Mammary epithelial cell (primary cell): Measurements from ENCODE around the gene MAST4.

ENCODE experiments used
- EZH2 ChIP-seq: IDR thresholded peaks from 2 replicates; pipeline ENCODE4 v1.6.1; 2012; ENCODE audit warnings: low read length, inconsistent platforms, borderline replicate concordance
- TF ChIP-seq, protein P1 (sequence below), 2 donors: IDR thresholded peaks in 1 of 2; conservative IDR thresholded peaks in 1 of 2; 2 replicates each; pipeline ENCODE4 v1.5.1; 2011 to 2012; ENCODE audit warnings: inconsistent platforms in 2 of 2, low read length in 2 of 2, mild to moderate bottlenecking in 2 of 2, control low read depth in 1 of 2, low read depth in 1 of 2; ENCODE audit not compliant: insufficient read depth in 1 of 2; ENCODE audit errors: extremely low read depth in 1 of 2

DNA sequence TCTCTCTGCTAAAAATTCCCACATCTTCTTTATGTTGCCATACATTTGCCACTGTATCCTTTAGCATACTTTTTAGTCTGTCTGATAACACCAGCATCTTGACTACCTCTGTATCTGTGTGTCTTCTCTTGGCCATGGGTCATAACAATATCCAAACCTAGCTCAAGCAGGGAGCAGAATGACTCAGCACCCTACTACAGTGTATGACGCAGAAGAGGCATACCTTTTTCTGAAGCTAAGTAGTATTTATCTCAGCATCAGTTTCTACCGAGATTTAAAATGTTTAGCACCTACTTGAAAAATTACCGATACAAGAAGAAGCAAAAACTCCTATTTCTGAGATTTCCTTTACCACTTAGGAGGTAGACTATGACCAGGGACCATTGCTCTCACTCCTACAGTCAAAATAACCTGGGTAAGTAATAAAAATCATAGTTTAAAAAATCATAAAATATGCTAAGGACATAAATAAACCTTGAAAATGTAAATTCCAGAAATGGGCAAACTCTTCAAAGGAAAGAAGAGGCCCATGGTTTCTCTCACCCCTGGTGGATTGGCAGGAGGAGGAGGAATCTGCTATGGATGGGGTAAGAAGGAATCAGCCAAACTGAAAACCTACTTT, 286.5 kb downstream of the MAST4 start:
- TF ChIP-seq, protein P1, sequence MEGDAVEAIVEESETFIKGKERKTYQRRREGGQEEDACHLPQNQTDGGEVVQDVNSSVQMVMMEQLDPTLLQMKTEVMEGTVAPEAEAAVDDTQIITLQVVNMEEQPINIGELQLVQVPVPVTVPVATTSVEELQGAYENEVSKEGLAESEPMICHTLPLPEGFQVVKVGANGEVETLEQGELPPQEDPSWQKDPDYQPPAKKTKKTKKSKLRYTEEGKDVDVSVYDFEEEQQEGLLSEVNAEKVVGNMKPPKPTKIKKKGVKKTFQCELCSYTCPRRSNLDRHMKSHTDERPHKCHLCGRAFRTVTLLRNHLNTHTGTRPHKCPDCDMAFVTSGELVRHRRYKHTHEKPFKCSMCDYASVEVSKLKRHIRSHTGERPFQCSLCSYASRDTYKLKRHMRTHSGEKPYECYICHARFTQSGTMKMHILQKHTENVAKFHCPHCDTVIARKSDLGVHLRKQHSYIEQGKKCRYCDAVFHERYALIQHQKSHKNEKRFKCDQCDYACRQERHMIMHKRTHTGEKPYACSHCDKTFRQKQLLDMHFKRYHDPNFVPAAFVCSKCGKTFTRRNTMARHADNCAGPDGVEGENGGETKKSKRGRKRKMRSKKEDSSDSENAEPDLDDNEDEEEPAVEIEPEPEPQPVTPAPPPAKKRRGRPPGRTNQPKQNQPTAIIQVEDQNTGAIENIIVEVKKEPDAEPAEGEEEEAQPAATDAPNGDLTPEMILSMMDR (conservative IDR thresholded peaks at IDR 0.05 in 1 of 2, IDR thresholded peaks at IDR 0.05 in 1 of 2; ENCODE audit: extremely low read depth in 1 of 2, insufficient read depth in 1 of 2, low read depth in 1 of 2, low read length in 2 of 2) = no peak
- TF ChIP-seq EZH2 = no peak
